Ovary (tissue), 9 donors: Measurements from ENCODE around the gene DDX51. TPM values are rescaled to one million over a fixed set of nuclear protein-coding genes. Genes with fewer than 3 reads are reported as not detected.

Experiments used
- DNase-seq, 5 donors: peaks; one replicate each; pipeline ENCODE4 v3.0.0-alpha.2; 2019 to 2020
- H3K27ac ChIP-seq, 2 donors: fragments of 200-600 bp; one replicate each; pipeline versions ENCODE4 v1.5.1 to v1.8.0; 2019 to 2022
- H3K27me3 ChIP-seq: fragments of 200-600 bp; one replicate; pipeline ENCODE4 v1.8.0; 2022
- H3K36me3 ChIP-seq: fragments of 200-600 bp; sonication (generic); one replicate; pipeline ENCODE4 v1.5.1; 2019
- H3K4me1 ChIP-seq: one replicate; pipeline ENCODE4 v1.8.1; 2013; ENCODE audit warnings: mild to moderate bottlenecking, moderate library complexity; ENCODE audit not compliant: insufficient read depth
- H3K4me3 ChIP-seq: fragments of 200-600 bp; sonication (generic); one replicate; pipeline ENCODE4 v1.5.1; 2017
- H3K9me3 ChIP-seq, 2 donors: fragments of 200-600 bp in 1 of 2; sonication (generic) in 1 of 2; one replicate each; pipeline versions ENCODE4 v1.5.1 to v1.8.1; 2013 to 2019; ENCODE audit warnings: mild to moderate bottlenecking in 1 of 2, moderate library complexity in 1 of 2
- CTCF ChIP-seq, 3 donors: fragments of 450-650 bp in 2 of 3; fragments of 200-600 bp in 1 of 3; IDR thresholded peaks; one replicate each; pipeline versions ENCODE4 v1.5.1 to v1.8.0; 2016 to 2022; ENCODE audit warnings: antibody characterized with exemption in 3 of 3, mild to moderate bottlenecking in 1 of 3
- EP300 ChIP-seq: sonication (generic); formaldehyde crosslinking; IDR thresholded peaks from one replicate; pipeline ENCODE4 v1.6.1; 2017; ENCODE audit warnings: antibody characterized with exemption
- POLR2A ChIP-seq: fragments of 450-650 bp; IDR thresholded peaks from one replicate; pipeline ENCODE4 v1.6.1; 2017; ENCODE audit warnings: antibody characterized with exemption, mild to moderate bottlenecking, moderate library complexity
- WGBS, 3 donors: extraction: QIAGEN DNeasy Blood & Tissue Kit in 1 of 3; methylation state at CpG; one replicate each; pipeline versions ENCODE4 v1.1.5 to v1.1.7; 2013 to 2017; 5-methylcytosine and 5-hydroxymethylcytosine counted together
- intact Hi-C, 4 donors: fragments of 100-400 bp; cut with DNase I; formaldehyde crosslinking; loops; one replicate each; pipeline versions ENCODE4 v1.11.0 to v1.15.1; 2022 to 2023
- polyA plus RNA-seq, 2 donors: library from polyadenylated mRNA; stranded (reverse); fragments of 200-250 nt in 1 of 2; fragments of 350-450 nt in 1 of 2; fragmentation: Illumina TruSeq in 1 of 2; extraction: RNeasy Lipid Tissue Mini Kit (QIAGEN cat#74804) in 1 of 2; gene quantifications; one replicate each; pipeline ENCODE4 v1.2.3, GENCODE V29; 2013 to 2014
- total RNA-seq, 7 donors: library from RNA; depleted of rRNA in 2 of 7; stranded (reverse); fragments of >200 nt in 2 of 7; fragmentation: NEBNext Ultra II Directional in 3 of 7; extraction: Animal tissue kit (Norgen Biotek cat#: 25700) in 3 of 7; gene quantifications; one replicate each; pipeline versions ENCODE4 v1.1.0 to v1.2.4, GENCODE V29; 2016 to 2023
- donor health status: DM: no; HTN: no; CAD: no; lungs with moderate emphysema.
- donor health status: DM: no; HTN: no; CAD: no.
- donor health status: Bipolar disorder and iron deficiency.
- donor health status: DM: yes; HTN: yes; CAD: no.
- donor health status: DM: no; HTN: no; CAD: no.
- donor health status: DM: yes; HTN: yes; CAD: no.

The DDX51 gene
- total and polyA plus RNA-seq, 9 donors = 10.0 to 26.2 (median 21.8) TPM

GRCh38 chr12:132173135-132174014, 29.3 kb upstream of the DDX51 start:
- Histone ChIP-seq H3K4me3 (no peak overlapping the region), H3K27ac (no peak overlapping the region), H3K36me3 (no peaks in the 10 kb centered on the region), H3K9me3 (no peaks in the 10 kb centered on the region), H3K4me1 (no peaks in the 10 kb centered on the region), H3K27me3 (no peaks in the 10 kb centered on the region)
- intact Hi-C loops = no loop called here
- WGBS, 3 donors = 54 to 66% (median 55%) methylated on average over 30 to 35 of the region's 35 CpGs
- peak in 1 of 5 donors; percentile 9 for DNase-seq
- TF ChIP-seq EP300 (no peak), CTCF (IDR thresholded peaks at IDR 0.05) (no peak), POLR2A (no peak)

GRCh38 chr12:132172619-132173018, 28.5 kb upstream of the DDX51 start:
- no peak for TF ChIP-seq EP300
- TF ChIP-seq CTCF (IDR thresholded peaks at IDR 0.05) = no peak
- no peak for TF ChIP-seq POLR2A
- no peaks in the 10 kb centered on the region for H3K27me3 ChIP-seq
- 60 to 67% (median 62%) methylated on average over 12 to 15 of the region's 15 CpGs for WGBS, 3 donors
- intact Hi-C loops = no loop called here
- peak in 1 of 5 donors; percentile 8 for DNase-seq
- H3K4me3 ChIP-seq = no peak overlapping the region
- no peak overlapping the region for H3K27ac ChIP-seq
- no peaks in the 10 kb centered on the region for H3K9me3 ChIP-seq
- no peaks in the 10 kb centered on the region for H3K4me1 ChIP-seq
- no peaks in the 10 kb centered on the region for H3K36me3 ChIP-seq

DNA sequence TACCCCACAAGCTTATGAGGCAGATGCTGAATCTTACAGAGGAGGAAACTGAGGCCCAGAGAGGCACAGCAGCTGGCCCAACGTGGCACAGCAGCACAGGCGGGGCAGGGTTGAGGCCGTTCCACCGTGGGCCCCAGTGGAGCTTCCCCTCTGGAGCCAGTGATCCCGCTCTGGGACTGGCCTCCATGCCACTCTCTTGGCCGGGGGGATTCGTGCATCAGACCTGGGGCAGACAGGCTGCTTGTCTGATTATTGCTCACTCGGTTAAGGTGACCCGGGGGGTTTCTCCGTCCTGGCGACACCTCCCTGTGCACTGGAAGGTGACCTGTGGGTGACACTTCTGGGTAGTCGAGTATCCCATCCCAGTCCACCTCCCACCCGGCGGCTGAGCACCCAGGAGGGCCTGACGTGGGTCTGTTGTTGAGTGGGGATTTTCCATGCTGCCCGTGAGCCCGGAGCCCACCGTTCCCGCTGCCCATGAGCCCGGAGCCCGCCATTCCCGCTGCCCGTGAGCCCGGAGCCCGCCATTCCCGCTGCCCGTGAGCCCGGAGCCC, 27.9 kb upstream of the DDX51 start:
- H3K36me3 ChIP-seq = no peaks in the 10 kb centered on the region
- no peaks in the 10 kb centered on the region for H3K27me3 ChIP-seq
- intact Hi-C loops = no loop called here

More for the DNA sequence above, 27.9 kb upstream of the DDX51 start:
- DNase-seq = peak in 1 of 5 donors; percentile 12
- no peak for TF ChIP-seq POLR2A
- TF ChIP-seq EP300 = no peak
- TF ChIP-seq CTCF (IDR thresholded peaks at IDR 0.05) = no peak
- H3K4me1 ChIP-seq = no peaks in the 10 kb centered on the region
- WGBS, 3 donors = 68 to 81% (median 79%) methylated on average over 27 to 28 of the region's 28 CpGs
- H3K4me3 ChIP-seq = no peak overlapping the region
- no peaks in the 10 kb centered on the region for H3K9me3 ChIP-seq
- no peak overlapping the region for H3K27ac ChIP-seq
